CD4-positive, alpha-beta T cell treated with Interleukin-6 for 4 hours (primary cell): ENCODE measurements around the gene ZNF608.

Source experiments
- DNase-seq: peaks from one replicate; pipeline ENCODE4 v3.0.0-alpha.2; 2020; ENCODE audit warnings: mixed read lengths

Gene ZNF608

DNA sequence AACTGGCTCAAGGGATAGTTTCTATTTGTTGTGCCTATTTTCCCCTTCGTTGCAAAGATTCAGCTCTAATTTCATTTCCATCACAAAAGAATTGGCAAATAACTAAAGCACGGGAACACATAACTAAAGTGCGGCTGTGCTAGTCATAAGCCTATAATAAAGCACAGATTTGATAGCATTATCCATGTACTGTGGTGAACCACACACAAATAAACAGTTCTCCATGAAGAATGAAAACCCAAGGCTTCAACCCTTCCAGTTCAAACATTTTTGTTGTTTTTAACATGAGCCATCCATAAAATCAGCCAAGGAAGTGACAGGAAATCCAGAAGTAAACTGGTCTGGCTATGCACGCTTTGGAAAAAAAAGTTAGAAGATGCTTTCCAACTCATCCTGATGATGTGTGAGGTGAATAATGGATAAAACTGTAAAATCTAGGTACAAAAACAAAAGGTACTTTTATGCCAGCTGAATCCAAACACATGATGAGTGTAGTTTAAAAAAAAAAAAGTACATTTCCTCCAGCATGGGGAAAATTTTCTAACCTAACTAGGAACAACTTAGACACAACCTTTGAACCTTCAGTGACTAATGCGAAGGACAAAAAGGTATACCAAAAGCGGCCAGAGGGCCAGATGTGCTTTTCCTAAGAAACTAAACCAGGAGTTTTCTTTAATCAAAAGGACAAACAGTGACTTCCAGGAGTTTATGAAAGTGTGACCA, 10.2 kb downstream of the ZNF608 start:
- DNase-seq, result no peak

DNA sequence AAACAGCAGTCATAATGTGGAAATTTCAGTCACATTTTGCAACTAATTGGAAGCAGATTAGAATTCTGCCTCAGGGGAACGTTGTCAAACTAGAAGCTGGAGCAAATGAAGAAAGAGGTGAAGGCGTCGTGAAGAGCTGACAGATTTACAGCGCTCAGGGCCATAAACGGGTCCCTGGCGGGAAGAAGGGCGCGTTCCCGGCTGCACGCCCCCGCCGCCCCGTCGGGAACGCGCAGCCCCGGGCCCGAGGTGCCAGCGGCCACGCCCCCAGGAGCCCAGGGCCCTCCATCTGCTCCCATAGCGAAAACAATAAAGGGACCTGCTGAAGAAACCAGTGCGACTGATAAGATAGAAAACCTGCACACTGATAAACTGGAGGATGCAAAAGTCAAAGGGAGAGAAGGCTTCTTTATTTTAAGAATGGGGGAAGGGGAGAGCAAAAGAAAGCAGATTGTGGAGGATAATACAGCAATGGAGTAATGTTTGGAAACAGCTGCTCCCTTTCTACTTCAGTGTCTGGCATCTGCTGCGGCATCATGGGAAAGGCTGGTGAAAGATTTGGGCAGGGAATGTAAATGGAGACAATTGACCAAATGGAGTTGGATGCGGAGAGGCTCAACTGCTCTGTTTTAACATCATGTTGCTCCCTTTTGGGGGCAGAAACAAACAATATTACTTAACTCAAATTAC, 11.1 kb downstream of the ZNF608 start:
- no peak for DNase-seq

DNA sequence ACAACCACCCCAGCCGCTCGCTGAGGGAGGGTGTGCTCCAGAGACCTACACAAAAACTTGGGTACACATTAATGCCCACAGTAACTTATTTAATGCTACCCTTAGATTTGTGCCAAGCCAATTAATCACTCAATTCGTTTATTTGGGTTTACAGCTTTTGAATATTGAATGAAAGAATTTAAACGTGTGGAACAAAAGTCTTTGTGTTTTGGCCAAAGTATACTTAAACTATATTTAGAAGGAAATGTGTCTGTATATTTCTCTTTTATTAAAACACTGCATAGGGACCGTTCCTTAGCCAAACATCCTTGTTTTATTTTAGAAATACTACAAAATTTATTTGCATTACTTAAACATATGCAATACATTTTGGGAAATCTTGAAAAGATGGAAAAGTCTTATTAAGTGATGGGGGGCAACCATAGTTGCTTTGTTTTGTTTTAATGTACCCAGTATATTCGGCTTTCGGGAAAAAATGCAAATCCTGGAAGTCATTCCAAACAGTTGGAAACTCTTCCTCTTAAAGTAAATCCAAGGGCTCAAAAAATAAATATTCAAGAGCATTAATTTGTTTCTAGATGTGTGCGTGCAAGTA, 11.8 kb downstream of the ZNF608 start:
- no peak for DNase-seq

DNA sequence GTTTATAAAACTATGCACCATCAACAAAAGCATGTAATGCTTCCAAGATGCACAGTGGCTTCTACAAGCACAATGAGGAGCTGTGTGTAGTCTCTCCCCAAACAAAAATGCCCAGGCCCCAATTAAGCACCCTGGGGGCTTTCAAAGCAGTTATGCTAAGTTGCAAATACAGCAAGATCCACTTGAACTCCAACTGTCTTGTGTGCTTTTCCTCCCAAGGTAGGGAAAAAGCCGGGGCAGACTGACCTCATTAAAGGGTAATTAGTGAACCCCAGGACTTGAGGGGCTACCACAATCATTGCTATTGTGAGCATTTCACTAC, 13.1 kb downstream of the ZNF608 start:
- DNase-seq, result no peak

GRCh38 chr5:124732428-124733328, 13.8 kb downstream of the ZNF608 start:
- no peak for DNase-seq

GRCh38 chr5:124730381-124730780, 16.1 kb downstream of the ZNF608 start:
- no peak for DNase-seq

GRCh38 chr5:124729720-124730359, 16.6 kb downstream of the ZNF608 start:
- no peak for DNase-seq

GRCh38 chr5:124728968-124729332, 17.5 kb downstream of the ZNF608 start:
- DNase-seq, result no peak

- DNase-seq, result no peak
Measured at GRCh38 chr5:124728331-124728967, 18.0 kb downstream of the ZNF608 start.

DNA sequence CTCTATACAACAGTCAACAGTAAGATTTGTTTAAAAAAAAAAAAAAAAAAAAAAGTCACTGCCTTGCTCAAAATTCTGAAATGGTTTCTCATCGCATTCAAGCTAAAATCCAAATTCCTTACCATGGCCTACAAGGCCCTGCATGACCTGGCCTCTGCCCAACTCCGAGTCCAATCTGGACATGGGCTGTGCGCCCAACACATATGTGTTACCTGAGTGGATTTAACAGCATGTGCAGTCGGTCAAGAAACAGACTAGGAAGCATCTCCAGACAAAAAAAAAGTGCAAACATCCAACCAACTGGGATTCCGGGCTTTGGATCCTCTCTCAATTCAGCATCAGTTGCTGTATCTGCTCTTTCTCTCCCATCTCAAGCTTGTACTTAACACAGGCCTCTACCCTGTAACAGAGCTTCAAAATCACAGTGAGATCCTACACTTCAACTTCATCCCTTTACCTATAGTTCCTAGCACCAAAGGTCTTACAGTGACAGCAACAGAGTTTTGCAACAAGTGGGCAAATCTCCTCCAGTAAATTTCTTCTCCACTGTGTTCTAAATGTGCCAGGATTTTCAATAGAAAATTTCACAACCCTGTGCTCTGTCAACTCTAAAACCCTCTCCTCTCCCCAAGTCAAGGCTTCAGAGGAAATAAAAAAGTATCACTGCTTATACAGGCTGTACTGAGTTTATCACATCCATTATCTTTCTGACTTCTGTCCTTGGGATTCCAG, 19.6 kb downstream of the ZNF608 start:
- DNase-seq, result no peak

DNA sequence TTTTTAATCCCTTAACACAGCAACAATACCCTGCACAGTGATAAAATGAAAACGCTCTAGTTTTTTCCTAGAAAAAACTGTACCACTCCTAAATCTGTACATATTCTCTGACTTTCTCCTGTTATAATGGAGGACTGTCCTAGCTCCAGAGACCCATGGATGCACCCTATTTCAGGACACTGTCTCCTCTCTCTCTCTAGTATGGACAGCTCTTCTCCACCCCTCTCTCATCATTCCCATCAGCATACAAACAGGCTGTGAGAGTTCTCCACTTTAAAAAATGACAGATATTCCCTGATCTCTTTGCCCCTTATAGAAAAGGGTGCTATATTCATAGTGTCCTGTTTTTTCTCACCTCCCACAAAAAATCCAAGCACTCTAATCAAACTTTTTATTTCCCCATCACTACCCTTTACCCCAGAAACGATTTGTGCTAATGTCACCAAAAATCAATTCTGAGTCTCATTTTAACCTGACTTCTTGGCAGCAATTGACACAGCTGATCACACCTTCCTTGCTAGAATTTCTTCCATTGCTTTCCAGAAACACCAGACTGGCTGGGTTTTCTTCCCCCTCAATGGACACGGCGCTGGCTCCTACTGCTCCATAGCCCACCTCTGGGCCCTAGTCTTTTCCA, 20.7 kb downstream of the ZNF608 start:
- no peak for DNase-seq

- DNase-seq, result no peak
Measured at GRCh38 chr5:124725040-124725434, 21.4 kb downstream of the ZNF608 start.

GRCh38 chr5:124724357-124725039, 21.9 kb downstream of the ZNF608 start:
- no peak for DNase-seq

DNA sequence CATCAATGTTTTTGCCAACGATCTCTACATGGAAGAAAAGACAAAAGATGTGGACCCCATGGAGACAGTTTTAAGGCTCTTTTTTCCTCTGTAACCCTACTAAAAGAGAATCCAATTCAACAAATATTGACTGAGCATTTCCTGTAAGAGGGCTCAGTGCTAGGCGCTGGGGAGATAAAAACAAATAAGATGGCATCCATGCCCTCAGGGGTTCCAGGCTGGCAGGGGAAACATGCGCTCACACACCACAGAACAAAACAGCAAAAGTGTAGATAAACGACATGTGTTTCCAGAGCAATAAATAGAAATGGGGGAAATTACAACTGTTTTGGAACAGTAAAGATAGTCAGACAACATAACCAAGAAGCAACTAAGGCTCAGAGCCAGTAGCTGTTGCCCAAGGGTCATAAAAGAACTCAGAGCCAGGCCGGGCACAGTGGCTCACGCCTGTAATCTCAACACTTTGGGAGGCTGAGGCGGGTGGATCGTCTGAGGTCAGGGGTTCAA, 25.2 kb downstream of the ZNF608 start:
- no peak for DNase-seq

DNA sequence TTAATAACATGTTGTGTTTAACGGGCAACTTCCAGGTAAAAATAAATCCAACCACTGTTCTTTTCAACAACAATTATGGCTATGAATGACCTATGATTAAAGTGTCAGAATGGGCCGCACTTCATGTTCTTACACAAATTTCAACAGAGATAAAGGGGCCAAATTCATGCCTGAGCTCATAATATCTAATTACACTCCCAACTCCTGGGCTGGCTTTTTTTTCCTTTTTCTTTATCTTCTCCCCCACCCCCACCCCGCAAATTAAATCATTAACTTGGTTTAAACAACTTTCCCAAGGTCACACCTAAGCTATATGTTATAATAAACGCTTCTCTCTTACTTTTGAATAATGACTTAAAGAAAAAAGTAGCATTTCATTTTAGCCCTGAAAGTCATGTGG, 25.8 kb downstream of the ZNF608 start:
- DNase-seq, result no peak

GRCh38 chr5:124719113-124719967, 27.1 kb downstream of the ZNF608 start:
- DNase-seq, result no peak

- no peak for DNase-seq
Measured at GRCh38 chr5:124718380-124718789, 28.1 kb downstream of the ZNF608 start.

DNA sequence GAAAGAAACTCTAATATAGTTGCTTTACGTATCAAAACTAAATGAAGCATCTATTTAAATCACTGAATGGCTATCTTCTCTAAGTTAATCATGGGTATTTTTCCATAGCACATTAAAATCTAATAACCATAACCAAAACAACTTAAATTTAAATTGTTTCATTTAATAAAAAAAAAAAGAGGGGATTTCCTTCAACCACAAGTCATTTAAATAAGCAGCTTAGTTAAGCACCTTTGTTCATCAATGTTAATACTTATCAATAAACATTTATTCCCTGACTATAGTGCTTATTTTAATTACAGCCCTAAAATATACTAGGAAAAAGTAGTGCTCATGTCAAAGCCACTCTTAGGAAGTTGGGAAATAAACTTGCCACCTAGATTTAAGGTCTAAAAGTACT, 30.3 kb downstream of the ZNF608 start:
- DNase-seq, result no peak

DNA sequence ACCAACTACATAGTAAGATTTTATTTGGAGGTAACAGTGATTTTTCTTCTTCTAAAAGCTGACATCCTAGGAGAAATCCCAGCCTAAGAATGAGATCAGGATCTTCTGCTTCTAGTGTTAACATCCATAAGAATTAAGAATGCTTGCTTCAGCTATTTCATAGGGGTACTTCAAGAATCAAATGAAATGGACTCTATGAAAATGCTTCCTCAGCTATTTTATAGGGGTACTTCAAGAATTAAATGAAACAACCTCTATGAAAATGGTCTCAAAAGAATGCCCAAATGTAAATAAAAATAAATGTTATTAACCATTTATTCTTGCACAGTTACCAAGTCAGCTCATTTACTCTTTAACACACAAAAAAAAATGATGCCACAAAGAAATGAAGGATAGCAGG, 31.5 kb downstream of the ZNF608 start:
- no peak for DNase-seq
